BE2C (cell line): ENCODE measurements around the gene TAPBP.

ENCODE experiments used
- DNase-seq: peaks from one replicate; pipeline ENCODE4 v3.0.0-alpha.2; 2020
- H3K27me3 ChIP-seq: fragments of 250-450 bp; sonication (Bioruptor Pico); 2 replicates; pipeline ENCODE4 v1.5.1; 2020; ENCODE audit warnings: mild to moderate bottlenecking
- H3K36me3 ChIP-seq: fragments of 250-450 bp; sonication (Bioruptor Pico); 2 replicates; pipeline ENCODE4 v1.5.1; 2020; ENCODE audit warnings: mild to moderate bottlenecking
- H3K4me1 ChIP-seq: fragments of 250-450 bp; sonication (Bioruptor Pico); 2 replicates; pipeline ENCODE4 v1.5.1; 2020
- H3K4me3 ChIP-seq: 2 replicates; pipeline ENCODE4 v1.5.1; 2011; ENCODE audit warnings: low read depth, low read length
- H3K9me3 ChIP-seq: fragments of 250-450 bp; sonication (Bioruptor Pico); 2 replicates; pipeline ENCODE4 v1.5.1; 2020
- TF ChIP-seq, protein P1 (sequence below): IDR thresholded peaks from 2 replicates; pipeline ENCODE4 v1.5.1; 2012; ENCODE audit warnings: mild to moderate bottlenecking, low read depth, low read length

The TAPBP gene

DNA sequence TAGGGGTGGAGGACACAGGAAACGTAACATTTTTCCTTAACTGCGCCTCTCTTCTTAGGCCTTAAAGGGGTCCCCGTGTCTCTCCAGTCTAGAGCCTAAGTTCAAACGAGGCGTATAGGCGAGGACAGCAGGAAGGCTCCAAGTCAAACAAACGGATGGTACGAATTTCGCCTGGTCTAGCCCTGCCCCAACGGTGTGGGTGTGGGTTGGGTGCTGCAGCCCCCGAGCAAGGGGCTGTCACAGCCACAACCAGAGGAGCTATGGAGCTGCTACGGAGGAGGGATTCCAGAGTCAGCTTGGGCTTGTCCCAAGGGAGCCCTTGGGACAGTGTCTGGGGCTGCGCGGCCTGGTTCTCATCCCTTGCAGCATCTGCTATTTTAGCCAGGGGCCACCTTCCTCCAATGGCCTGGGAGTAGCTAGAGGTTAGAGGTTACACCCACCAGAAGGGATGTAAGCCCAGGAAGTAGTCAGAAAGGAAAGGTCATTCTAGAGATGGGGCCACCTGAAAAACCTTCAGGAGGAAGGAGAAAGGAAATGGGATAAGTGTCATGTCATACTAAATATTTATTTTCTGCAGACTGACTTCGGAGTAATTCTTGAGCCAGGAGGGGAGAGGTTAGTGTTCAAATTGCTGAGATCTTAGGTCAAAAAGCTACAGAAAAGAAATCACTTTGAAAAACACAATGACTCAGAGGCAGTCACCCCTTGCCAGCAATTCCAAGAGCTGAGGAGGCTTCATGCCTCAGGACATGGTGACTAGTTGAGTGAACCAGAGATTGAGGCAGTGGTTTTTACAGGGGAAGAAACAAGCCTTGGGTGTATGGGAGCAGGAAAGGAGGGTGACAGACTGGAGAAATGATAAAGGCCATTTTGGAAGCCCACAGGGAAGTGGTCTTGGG is 63.9 kb downstream of the TAPBP start:
- Histone ChIP-seq H3K9me3 (no peaks in the 10 kb centered on the region), H3K4me1 (peaks cover 12% of the 10 kb centered on the region), H3K27me3 (no peaks in the 10 kb centered on the region), H3K4me3 (peak overlapping the region; percentile 72), H3K36me3 (no peaks in the 10 kb centered on the region)
- TF ChIP-seq, protein P1, sequence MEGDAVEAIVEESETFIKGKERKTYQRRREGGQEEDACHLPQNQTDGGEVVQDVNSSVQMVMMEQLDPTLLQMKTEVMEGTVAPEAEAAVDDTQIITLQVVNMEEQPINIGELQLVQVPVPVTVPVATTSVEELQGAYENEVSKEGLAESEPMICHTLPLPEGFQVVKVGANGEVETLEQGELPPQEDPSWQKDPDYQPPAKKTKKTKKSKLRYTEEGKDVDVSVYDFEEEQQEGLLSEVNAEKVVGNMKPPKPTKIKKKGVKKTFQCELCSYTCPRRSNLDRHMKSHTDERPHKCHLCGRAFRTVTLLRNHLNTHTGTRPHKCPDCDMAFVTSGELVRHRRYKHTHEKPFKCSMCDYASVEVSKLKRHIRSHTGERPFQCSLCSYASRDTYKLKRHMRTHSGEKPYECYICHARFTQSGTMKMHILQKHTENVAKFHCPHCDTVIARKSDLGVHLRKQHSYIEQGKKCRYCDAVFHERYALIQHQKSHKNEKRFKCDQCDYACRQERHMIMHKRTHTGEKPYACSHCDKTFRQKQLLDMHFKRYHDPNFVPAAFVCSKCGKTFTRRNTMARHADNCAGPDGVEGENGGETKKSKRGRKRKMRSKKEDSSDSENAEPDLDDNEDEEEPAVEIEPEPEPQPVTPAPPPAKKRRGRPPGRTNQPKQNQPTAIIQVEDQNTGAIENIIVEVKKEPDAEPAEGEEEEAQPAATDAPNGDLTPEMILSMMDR, result no peak
- DNase-seq, result peak; percentile 83
